Right renal pelvis (tissue), 4 donors: ENCODE measurements around the gene DNAH2. TPM values are rescaled to one million over a fixed set of nuclear protein-coding genes. Genes with fewer than 3 reads are reported as not detected.
"Not testable (repeated sequence)": the region's sequence is repeated elsewhere in the genome, so short reads cannot be mapped to it uniquely, and the experiment has no call there.

Source experiments
- DNase-seq, 4 donors: peaks; one replicate each; pipeline ENCODE4 v3.0.0-alpha.2; 2013; ENCODE audit warnings: low read depth in 4 of 4, low spot score in 3 of 4, missing footprints in 1 of 4
- polyA plus RNA-seq, 4 donors: library from polyadenylated mRNA; unstranded; fragments of 120-200 nt; gene quantifications; one replicate each; pipeline ENCODE4 v1.2.1, GENCODE V29; 2013; ENCODE audit not compliant: insufficient read length in 4 of 4

The DNAH2 gene
- polyA plus RNA-seq, 4 donors, result 0.28 to 0.45 (median 0.37) TPM

DNA sequence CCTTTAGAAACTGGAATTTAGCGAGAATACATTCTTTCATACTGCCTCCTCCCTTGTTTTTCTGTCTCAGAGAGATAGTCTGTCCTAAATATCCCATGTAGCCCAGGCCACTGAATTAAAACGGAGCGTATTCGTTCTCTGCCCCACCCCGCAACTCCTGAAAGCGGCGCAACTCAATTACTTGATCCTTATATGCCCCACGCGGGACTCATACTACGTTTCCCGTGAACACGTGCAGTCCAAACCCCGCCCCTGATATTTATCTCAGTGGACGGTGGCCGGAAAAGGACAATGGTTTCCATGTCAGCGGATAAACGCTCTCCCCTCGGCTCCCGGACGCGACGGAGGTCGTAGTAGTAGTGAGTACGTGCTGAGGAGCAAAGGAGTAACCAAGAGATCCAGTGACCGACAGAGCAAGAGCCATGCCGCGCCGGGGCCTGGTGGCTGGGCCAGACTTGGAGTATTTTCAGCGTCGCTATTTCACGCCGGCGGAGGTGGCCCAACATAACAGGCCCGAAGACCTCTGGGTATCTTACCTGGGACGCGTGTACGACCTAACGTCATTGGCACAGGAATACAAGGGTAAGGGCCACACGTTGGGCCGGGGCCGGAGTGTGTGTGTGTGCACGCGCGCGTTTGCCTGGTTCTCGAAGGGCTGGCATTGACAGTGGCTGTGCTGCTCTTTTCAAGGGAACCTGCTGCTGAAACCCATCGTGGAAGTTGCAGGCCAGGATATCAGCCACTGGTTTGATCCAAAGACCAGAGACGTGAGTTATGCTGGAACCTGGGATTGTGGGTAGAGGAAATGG is 140.4 kb downstream of the DNAH2 start, which contains the start of gene CYB5D1:
Gene CYB5D1, plus strand, starts transcription at position 291 of the 809 bp plus-strand sequence. Its CDS starts 132 bp downstream, at position 423.
- DNase-seq, result peak; percentile 86 to 93 (median 88)

DNA sequence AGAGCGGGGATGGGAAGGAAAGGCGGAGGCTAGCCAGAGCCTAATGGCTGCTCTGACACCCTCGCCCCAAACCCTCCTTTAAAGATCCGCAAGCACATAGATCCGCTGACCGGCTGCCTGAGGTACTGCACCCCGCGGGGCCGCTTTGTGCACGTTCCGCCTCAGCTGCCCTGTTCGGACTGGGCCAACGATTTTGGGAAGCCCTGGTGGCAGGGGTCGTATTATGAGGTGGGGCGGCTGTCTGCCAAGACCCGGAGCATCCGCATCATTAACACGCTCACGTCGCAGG is 140.9 kb downstream of the DNAH2 start:
- DNase-seq, result no peak

DNA sequence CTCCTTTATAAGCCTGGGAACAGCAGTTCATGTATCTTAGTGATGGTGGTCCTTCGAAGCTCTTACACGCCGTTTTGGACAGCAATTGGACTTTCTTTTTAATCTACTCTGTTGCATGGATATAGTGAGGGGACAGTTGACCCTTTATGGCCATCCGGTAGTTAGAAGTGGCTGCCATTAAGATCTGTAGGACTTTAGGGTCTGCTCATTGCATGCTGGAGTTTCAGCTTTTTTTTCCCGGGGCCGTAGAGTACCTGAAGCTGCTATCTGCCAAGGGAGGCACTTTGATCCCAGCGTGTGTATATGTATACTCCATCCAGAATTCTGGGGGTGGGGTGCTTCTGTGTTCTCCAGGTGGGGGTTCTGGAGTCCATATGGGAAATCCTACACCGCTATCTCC is 141.5 kb downstream of the DNAH2 start:
- DNase-seq, result no peak

DNA sequence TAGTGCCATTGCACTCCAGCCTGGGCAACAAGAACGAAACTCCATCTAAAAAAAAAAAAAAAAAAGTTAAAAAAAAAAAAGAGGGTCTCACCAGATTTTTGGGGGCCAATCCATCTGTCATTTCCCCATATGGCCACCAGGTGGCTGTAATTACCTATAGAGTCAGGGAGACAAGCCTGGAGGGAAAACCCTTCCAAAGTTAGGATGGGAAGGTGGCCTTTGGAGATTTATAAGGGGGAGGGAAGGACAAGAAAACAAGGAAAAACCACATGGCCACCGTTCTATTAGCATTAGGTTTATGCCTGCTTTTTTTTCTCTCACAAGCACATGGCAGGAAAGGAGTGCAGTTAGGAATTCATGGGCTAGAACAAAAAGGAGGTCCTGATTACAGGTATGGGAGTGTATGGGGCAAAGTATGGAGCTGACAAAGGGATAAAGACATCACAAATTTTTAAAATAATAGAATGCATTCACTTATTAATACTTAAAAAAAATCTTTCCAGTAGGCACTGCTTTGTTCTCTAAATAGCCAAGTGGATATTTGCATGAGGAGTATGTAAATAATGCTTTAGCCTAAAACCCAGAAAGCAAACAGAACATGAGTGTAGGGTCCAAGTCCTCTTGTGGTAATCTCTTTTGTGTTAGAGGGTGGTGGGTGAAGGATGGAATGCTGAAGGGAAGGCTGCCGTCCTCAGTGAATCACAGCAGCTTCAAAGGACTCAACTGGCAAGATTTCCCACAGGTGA is 145.3 kb downstream of the DNAH2 start:
- DNase-seq, result no peak

DNA sequence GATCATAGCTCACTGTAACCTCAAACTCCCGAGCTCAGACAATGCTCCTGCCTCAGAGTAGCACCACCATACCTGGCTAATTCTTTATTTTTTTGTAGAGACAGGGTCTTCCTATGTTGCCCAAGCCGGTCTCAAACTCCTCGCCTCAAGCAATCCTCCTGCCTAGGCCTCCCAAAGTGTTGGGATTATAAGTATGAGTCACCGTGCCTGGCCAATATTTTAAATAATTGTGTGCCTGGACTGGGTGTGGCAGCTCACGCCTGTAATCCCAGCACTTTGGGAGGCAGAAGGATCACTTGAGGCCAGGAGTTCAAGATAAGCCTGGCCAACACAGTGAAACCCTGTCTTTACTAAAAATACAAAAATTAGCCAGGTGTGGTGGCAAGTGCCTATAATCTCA is 146.8 kb downstream of the DNAH2 start:
- DNase-seq, result not testable (repeated sequence)

DNA sequence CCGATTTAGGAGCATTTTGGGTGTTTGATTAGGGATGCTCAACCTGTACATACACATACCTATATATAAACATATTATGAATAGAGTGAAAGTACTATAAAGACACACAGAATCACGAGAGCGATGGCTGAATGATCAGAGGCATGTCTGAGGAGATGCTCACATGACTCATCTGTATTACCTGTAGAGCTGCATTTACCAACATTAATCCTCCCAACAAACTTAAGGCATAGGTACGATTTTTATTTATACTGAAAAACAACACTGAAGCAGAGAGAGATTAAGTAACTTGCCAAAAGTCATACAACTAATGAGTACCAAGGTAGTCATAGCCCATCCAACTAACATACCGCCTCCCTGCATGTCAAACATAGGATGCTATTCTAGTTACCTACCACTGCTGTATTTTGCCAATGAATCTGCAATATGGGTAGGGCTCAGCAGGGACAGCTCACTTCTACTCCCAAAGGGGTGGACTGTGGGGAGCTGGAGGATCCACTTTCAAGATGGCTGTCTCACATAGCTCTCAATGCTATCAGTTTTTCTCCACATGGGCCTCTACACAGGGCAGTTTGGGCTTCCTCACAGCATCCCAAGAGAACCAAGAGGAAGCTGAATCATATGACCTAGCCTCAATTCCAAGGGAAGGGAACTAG is 147.6 kb downstream of the DNAH2 start:
- DNase-seq, result no peak

DNA sequence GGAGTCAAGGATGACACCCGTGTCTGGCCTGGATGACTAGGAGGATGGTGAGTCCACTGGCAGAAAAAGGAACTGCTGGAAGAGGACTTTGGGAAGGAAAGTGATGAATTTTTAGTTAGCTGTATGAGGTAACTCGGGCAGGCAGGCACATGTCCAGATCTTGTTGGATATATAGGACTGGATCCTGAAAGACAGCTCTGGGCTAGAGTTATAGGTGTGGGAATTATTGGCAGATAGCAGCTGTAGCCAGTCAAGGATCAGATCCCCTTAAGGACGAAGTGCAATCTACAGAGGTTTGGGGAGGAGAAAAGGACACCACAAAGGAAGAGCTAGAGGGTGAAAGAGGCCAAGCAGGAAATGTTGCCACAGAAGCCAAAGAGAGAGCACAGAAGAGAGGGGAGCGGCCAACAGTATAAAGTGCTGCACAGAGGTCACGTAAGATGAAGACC is 150.4 kb downstream of the DNAH2 start:
- DNase-seq, result no peak

DNA sequence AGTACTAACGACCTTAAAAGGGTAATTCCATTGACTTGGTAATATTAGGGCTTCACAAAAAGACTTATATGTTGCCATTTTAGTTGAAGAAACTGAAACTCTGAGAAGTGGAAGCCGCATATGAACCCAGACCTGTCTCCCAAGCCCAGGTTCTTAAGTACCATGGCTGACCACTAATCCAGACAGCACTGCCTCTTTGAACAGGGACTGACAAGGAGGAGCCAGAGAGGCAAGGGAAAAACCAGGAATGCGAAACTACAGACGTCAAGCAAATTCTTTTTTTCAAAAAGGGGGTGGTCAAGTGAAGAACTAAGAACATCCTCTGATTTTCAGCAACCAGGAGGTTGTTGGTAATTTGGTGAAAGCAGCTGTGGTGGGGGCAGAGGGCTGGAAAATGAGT is 155.5 kb downstream of the DNAH2 start:
- no peak for DNase-seq

DNA sequence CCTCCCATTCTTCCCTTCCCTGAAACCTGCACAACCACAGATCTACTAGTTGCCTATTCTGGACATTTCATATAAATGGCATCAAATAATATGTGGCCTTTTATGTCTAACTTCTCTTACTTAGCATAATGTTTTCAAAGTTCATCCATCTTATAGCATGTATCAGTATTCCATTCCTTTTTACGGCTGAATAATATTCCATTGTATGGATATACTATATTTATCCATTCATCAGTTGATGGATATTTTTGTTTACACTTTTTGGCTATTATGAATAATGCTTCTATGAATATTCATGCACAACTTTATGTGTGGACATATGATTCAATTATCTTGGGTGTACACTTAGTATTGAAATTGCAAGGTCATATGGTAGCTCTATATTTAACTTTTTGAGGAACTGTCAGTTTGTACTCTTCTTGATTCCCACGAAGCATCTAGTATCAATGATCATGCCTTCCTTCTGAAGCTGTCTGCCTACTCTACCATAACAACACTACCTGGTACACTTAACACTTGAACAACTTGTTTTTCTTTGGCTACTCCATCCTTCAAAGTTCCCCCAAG is 158.3 kb downstream of the DNAH2 start:
- no peak for DNase-seq

DNA sequence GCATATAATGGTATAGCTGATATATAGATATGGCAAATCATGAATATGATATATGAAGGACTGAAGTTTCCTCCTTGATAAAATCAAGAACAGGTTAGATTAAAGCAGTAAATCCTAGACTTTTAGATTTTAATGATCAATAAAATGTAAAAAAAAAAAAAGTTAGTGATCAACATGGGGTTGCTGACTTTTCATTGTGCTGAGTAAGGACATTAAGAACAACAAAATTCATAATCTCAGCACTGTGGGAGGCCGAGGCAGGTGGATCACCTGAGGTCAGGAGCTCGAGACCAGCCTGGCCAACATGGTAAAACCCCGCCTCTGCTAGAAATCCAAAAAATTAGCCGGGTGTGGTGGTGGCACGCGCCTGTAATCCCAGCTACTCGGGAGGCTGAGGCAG is 160.7 kb downstream of the DNAH2 start:
- no peak for DNase-seq

DNA sequence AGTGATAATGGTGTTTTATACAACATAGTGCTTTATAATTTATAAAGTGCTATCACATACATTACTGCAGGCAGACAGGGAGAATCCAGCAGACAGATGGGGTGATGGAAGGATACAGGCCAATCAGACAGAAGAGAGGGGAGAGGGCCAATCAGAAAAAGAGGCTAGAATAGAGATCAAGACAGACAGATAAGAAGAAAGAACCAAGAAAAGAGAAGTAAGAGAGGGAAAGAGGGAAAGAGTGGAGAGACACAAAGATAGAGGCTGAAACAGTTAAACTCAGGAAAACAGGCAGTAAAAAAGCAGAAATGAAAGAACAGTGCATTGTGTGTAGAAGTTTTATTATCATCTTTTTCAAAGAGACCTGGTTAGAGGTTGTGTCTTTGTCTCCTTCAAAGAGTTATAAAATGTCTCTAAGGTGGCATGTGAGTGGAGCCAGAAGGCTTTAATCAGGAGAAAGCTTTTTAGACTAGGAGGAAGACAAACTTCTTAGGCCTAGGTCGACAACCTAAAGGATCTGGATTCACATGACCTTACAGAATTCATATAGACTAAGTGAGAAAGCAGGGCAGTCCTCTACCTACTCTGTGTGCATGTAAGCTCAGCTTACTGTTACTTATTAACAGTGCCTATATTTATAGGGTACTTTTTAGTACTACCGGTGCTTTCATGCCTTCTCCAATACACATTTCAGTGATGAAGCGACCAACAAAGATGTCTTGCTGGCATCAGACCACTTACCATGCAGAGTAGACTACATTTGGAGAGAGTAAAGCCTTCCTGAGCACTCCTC is 162.7 kb downstream of the DNAH2 start:
- DNase-seq, result no peak

DNA sequence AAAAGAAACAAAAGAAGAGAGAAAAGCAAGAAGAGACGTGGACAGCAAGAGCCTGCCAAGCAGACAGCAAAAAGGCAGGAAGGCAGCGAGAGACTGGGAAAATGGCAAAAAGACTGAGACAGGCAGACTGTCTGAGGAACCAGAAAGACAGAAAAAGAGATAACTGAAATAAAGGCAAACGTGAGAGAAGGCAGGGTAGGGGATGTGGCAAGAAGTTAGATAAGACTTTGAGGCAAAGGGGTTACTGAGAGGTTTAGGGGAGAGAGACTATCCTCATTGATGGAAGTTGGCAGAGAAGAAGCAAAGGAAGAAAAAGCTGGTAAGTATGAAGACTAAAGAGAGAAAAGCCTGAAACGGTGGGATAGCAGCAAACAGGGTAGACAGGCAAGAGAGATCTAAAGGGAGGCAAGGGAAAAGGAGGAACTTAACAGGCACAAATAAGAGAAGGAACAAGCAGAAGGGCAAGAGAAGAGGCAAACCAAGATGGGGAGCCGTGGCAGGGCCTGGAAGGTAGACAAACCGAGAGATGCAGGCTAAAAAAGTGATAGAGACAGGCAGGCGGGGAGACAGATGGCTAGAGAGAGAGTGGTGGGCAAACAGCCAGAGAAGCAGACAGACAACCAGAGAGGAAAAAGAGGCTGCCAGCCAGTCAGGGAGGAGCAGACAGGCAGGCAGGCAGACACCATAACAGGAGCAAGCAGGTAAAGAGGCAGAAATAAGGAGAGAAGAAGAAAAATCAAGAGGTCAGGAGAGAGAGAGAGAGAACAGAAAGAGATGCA is 163.9 kb downstream of the DNAH2 start:
- DNase-seq, result no peak

DNA sequence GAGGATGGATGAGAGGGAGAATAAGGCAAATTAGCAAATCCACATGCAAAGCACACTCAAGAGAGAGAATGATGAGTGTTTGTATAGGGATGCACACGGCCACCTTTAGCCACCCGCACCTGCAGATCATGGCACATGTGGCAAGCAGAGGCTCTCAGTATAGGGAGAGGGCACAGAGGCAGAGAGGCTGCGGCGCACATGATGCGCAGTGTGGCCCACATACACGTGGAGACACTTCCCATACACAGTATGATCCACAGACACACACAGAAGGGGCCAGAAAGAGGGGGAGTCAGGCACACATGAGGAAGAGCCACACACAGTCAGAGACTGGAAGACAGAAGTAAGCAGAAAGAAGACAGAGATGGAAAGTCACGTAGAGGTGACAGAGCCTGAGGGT is 164.5 kb downstream of the DNAH2 start:
- no peak for DNase-seq

DNA sequence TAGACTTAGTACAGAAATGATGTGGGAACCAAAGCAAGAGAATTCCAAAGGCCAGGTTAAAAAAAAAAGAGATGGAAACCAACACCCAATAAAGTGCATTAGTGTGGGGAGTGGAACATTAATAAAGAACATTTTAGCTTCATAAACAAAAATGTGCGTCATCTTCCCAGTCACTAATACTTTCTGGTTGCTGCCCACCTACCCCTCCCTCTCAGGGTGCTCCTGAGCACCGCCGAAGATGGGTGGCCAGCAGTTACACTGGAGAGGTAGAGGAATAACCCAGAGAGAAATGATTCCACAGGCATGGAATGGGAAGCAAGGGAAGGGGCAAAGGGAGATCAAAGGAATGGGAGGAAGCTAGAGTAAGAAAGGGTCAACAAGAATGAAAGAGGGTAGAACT is 165.1 kb downstream of the DNAH2 start:
- DNase-seq, result no peak

Other genes with a start within 250 kb of the DNAH2 start
- 10 to 100 TPM; 38.6 to 47.4 (median 44.3) TPM for gene ZBTB4, start 238.1 kb upstream of the DNAH2 start, polyA plus RNA-seq
- under 1 TPM in 3 of 4 donors, not detected in 1; 0.16 to 0.22 (median 0.21) TPM for gene SLC35G6, start 236.3 kb upstream of the DNAH2 start, polyA plus RNA-seq
- 100 to 1,000 TPM; 117 to 158 (median 121) TPM for gene POLR2A, start 233.4 kb upstream of the DNAH2 start, polyA plus RNA-seq
- 10 to 100 TPM; 25.3 to 32.5 (median 29.0) TPM for gene TNFSF12, start 168.7 kb upstream of the DNAH2 start, polyA plus RNA-seq
- gene TNFSF13, start 159.0 kb upstream of the DNAH2 start, polyA plus RNA-seq, result 10 to 100 TPM; 13.2 to 17.8 (median 14.3) TPM
- 10 to 100 TPM; 68.1 to 81.1 (median 78.1) TPM for gene SENP3, start 155.8 kb upstream of the DNAH2 start, polyA plus RNA-seq
- 10 to 100 TPM; 43.0 to 78.7 (median 53.9) TPM for gene CD68, start 138.1 kb upstream of the DNAH2 start, polyA plus RNA-seq
- 100 to 1,000 TPM; 110 to 122 (median 119) TPM for gene MPDU1, start 133.9 kb upstream of the DNAH2 start, polyA plus RNA-seq
- gene SOX15, start 127.7 kb upstream of the DNAH2 start, polyA plus RNA-seq, result 1 to 10 TPM; 3.3 to 4.3 (median 4.0) TPM
- 10 to 100 TPM; 46.5 to 54.2 (median 46.9) TPM for gene FXR2, start 102.8 kb upstream of the DNAH2 start, polyA plus RNA-seq
- 100 to 1,000 TPM; 124 to 145 (median 139) TPM for gene SAT2, start 89.9 kb upstream of the DNAH2 start, polyA plus RNA-seq
- 1 to 10 TPM; 3.5 to 5.7 (median 4.0) TPM for gene SHBG, start 87.6 kb upstream of the DNAH2 start, polyA plus RNA-seq
- 10 to 100 TPM; 18.6 to 26.1 (median 21.2) TPM for gene ATP1B2, start 66.8 kb upstream of the DNAH2 start, polyA plus RNA-seq
- gene TP53, start 30.3 kb upstream of the DNAH2 start, polyA plus RNA-seq, result 10 to 100 TPM; 69.4 to 74.4 (median 70.7) TPM
- gene WRAP53, start 29.3 kb upstream of the DNAH2 start, polyA plus RNA-seq, result 10 to 100 TPM; 12.7 to 16.3 (median 14.2) TPM
- gene EFNB3, start 12.5 kb upstream of the DNAH2 start, polyA plus RNA-seq, result 10 to 100 TPM; 19.0 to 29.4 (median 23.6) TPM
- 10 to 100 TPM; 21.8 to 28.1 (median 22.8) TPM for gene KDM6B, start 116.5 kb downstream of the DNAH2 start, polyA plus RNA-seq
- gene TMEM88, start 137.3 kb downstream of the DNAH2 start, polyA plus RNA-seq, result 10 to 100 TPM; 24.2 to 29.6 (median 28.4) TPM
- 100 to 1,000 TPM in 1 of 4 donors, 10 to 100 TPM in 3; 74.9 to 109 (median 81.6) TPM for gene NAA38, start 139.8 kb downstream of the DNAH2 start, polyA plus RNA-seq
- gene CYB5D1, start 140.3 kb downstream of the DNAH2 start, polyA plus RNA-seq, result 10 to 100 TPM; 21.7 to 26.4 (median 24.3) TPM
- 100 to 1,000 TPM; 149 to 161 (median 157) TPM for gene CHD3, start 171.0 kb downstream of the DNAH2 start, polyA plus RNA-seq
- gene RNF227, start 198.5 kb downstream of the DNAH2 start, polyA plus RNA-seq, result 1 to 10 TPM; 4.4 to 5.7 (median 4.6) TPM
- 10 to 100 TPM in 2 of 4 donors, 1 to 10 TPM in 2; 9.6 to 11.5 (median 10.4) TPM for gene KCNAB3, start 212.1 kb downstream of the DNAH2 start, polyA plus RNA-seq
- gene TRAPPC1, start 214.2 kb downstream of the DNAH2 start, polyA plus RNA-seq, result 100 to 1,000 TPM; 129 to 157 (median 142) TPM
- 10 to 100 TPM; 47.3 to 56.2 (median 54.1) TPM for gene CNTROB, start 214.5 kb downstream of the DNAH2 start, polyA plus RNA-seq